Thymus (tissue), 11 donors: Measurements from ENCODE around the gene GPATCH8. TPM values are rescaled to one million over a fixed set of nuclear protein-coding genes. Genes with fewer than 3 reads are reported as not detected.
"Not testable (repeated sequence)": the region's sequence is repeated elsewhere in the genome, so short reads cannot be mapped to it uniquely, and the experiment has no call there.

ENCODE experiments used
- DNase-seq, 9 donors: peaks; one replicate each; pipeline ENCODE4 v3.0.0-alpha.2; 2013; ENCODE audit warnings: low spot score in 9 of 9, low read depth in 6 of 9, missing footprints in 1 of 9
- H3K27ac ChIP-seq, 2 donors: one replicate each; pipeline ENCODE4 v1.5.1; 2013; ENCODE audit warnings: control low read depth in 1 of 2, low read depth in 1 of 2, low read length in 1 of 2, mild to moderate bottlenecking in 1 of 2, moderate library complexity in 1 of 2
- H3K27me3 ChIP-seq, 2 donors: one replicate each; pipeline ENCODE4 v1.5.1; 2013; ENCODE audit warnings: low read length in 1 of 2; ENCODE audit not compliant: control insufficient read depth in 2 of 2, insufficient read depth in 1 of 2
- H3K36me3 ChIP-seq, 2 donors: one replicate each; pipeline ENCODE4 v1.5.1; 2013; ENCODE audit warnings: low read length in 1 of 2, mild to moderate bottlenecking in 1 of 2, moderate library complexity in 1 of 2; ENCODE audit not compliant: control insufficient read depth in 2 of 2, insufficient read depth in 2 of 2
- H3K4me1 ChIP-seq, 2 donors: one replicate each; pipeline ENCODE4 v1.5.1; 2013; ENCODE audit warnings: low read length in 2 of 2; ENCODE audit not compliant: control insufficient read depth in 2 of 2, insufficient read depth in 2 of 2
- H3K4me3 ChIP-seq, 2 donors: one replicate each; pipeline ENCODE4 v1.5.1; 2013; ENCODE audit warnings: low read length in 2 of 2, control low read depth in 1 of 2, mild to moderate bottlenecking in 1 of 2
- H3K9me3 ChIP-seq, 2 donors: one replicate each; pipeline ENCODE4 v1.5.1; 2013; ENCODE audit warnings: low read length in 1 of 2, mild to moderate bottlenecking in 1 of 2; ENCODE audit not compliant: control insufficient read depth in 2 of 2, insufficient read depth in 1 of 2
- WGBS: extraction: QIAGEN DNeasy Blood & Tissue Kit; methylation state at CpG from one replicate; pipeline ENCODE4 v1.1.7; 2013; 5-methylcytosine and 5-hydroxymethylcytosine counted together
- polyA plus RNA-seq: library from polyadenylated mRNA; stranded (reverse); fragments of 200-250 nt; gene quantifications from one replicate; pipeline ENCODE4 v1.2.3, GENCODE V29; 2013
- total RNA-seq: library from RNA; stranded (reverse); fragments of 120-200 nt; gene quantifications from one replicate; pipeline ENCODE4 v1.2.4, GENCODE V29; 2013
- donor health status: healthy.

The GPATCH8 gene
- total and polyA plus RNA-seq, 2 donors = 11.1 to 12.7 TPM

- H3K27me3 ChIP-seq, H3K4me1 ChIP-seq, DNase-seq, H3K36me3 ChIP-seq, H3K4me3 ChIP-seq, H3K27ac ChIP-seq, H3K9me3 ChIP-seq: not testable (repeated sequence)
- 95% methylated on average over 10 of the region's 10 CpGs for WGBS
These were observed 3.9 kb upstream of the GPATCH8 start for GRCh38 chr17:44506939-44507604.

- Histone ChIP-seq H3K4me1 (peaks cover 9 to 14% of the 10 kb centered on the region in 2 donors), H3K36me3 (no peaks in the 10 kb centered on the region), H3K9me3 (no peaks in the 10 kb centered on the region), H3K4me3 (peak overlapping the region; percentile 51 to 89), H3K27me3 (peaks cover 2 to 4% of the 10 kb centered on the region in 2 donors), H3K27ac (peak overlapping the region; percentile 86 to 89)
- peak in 1 of 9 donors; percentile 6 for DNase-seq
- WGBS = under 1% methylated on average over 25 of the region's 25 CpGs
These were observed 534 bp downstream of the GPATCH8 start for GRCh38 chr17:44502598-44503146.

DNA sequence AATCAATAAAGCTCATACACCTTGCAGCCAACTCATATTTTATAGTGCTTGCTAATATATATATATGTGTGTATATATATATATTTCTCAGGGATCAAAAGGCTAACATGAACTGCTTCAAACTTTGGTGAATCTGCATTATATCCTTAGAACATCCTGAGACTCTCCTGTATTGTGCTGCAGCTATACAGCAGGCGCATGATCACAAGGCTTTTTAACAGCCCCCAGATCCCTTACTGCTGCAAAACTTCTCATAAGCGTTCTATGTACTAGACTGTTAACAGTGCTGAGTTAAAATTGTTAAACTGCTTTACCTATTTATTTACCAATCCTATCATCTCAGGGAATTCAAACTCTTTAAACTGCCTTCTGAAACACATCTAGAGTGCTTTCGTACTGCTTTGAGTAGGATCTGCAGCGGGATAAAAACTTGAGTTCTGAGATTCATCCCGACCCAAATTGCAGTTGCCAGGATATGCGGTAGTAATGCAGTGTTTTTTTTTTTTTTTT, 1.3 kb downstream of the GPATCH8 start:
- DNase-seq = peak in 3 of 9 donors; percentile 12 to 33 (median 13)
- Histone ChIP-seq H3K9me3 (no peaks in the 10 kb centered on the region), H3K36me3 (no peaks in the 10 kb centered on the region), H3K27ac (no peak overlapping the region), H3K4me1 (peaks cover 9 to 14% of the 10 kb centered on the region in 2 donors), H3K27me3 (peaks cover 2 to 4% of the 10 kb centered on the region in 2 donors), H3K4me3 (peak overlapping the region; percentile 51 to 89)
- WGBS = 25% methylated on average over 6 of the region's 6 CpGs

DNA sequence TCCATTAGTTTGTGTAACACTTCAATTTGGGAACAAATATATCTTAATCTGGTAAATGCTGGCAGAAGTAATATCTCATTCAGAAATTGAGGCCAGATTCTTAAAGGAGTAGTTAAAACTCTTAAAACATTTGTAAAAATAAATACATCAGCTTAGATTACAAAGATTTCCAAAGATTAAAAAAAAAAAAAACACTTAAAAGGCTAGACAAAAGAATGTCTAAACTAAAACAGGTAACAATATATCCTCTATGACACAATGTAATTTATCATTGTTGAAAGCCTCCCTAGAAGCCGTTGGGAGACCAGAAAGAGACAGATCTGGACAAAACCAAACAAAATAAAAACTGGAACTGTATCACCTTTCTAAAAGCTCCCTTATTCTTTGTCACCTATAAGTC, 3.5 kb downstream of the GPATCH8 start:
- H3K27me3 ChIP-seq = no peaks in the 10 kb centered on the region

DNA sequence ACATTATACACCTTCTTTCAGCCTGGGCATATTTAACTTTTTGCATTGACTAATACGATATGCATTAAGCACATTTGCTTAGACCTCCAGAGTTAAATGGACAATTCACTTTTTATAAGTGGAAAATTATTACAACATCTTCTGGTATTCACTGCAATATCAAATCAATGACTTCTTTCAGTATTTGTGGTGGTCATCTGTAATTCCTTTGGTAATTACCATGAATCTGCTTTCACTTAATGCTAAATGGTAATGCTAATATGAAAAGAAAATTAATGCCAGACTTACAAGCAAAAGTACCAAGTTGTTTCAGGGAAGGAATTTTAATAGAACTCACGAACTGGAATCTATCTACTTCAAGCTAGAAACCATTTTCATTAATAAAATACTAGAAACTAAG, 6.4 kb downstream of the GPATCH8 start:
- 95% methylated on average over 2 of the region's 2 CpGs for WGBS
- no peak overlapping the region for H3K4me3 ChIP-seq
- H3K27ac ChIP-seq = no peak overlapping the region
- peaks cover under 1 to 6% of the 10 kb centered on the region in 2 donors for H3K4me1 ChIP-seq
- no peak for DNase-seq
- no peaks in the 10 kb centered on the region for H3K36me3 ChIP-seq
- H3K9me3 ChIP-seq = no peaks in the 10 kb centered on the region
- H3K27me3 ChIP-seq = no peaks in the 10 kb centered on the region

More for the DNA sequence above, 3.5 kb downstream of the GPATCH8 start:
- H3K9me3 ChIP-seq = no peaks in the 10 kb centered on the region
- H3K27ac ChIP-seq = no peak overlapping the region
- no peak overlapping the region for H3K4me3 ChIP-seq
- no peaks in the 10 kb centered on the region for H3K36me3 ChIP-seq
- no peak for DNase-seq
- 58% methylated on average over 1 of the region's 1 CpG for WGBS
- peaks cover 9 to 14% of the 10 kb centered on the region in 2 donors for H3K4me1 ChIP-seq

DNA sequence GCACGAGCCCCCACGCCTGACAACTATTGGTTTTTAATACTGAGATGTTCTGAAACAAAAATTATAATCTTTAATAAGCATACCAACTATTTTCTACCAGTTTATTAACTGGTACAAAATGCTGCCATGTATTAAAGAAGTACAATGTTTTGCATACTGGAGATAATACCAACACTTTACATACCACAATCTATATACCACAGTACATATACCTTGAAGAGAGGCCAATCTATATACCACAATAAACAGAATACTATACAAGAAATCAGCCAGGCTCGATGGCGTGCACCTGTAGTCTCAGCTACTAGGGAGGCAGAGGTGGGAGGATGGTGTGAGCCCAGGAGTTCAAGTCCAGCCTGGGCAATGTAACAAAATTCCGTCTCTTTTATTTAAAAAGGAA, 9.9 kb downstream of the GPATCH8 start:
- Histone ChIP-seq H3K4me3 (no peak overlapping the region), H3K9me3 (no peaks in the 10 kb centered on the region), H3K4me1 (no peaks in the 10 kb centered on the region), H3K27ac (no peak overlapping the region), H3K27me3 (no peaks in the 10 kb centered on the region), H3K36me3 (peaks cover 0 to 4% of the 10 kb centered on the region in 2 donors)
- DNase-seq = no peak
- WGBS = 98% methylated on average over 5 of the region's 5 CpGs

GRCh38 chr17:44492706-44493272, 10.4 kb downstream of the GPATCH8 start:
- WGBS = over 99% methylated on average over 2 of the region's 2 CpGs
- no peaks in the 10 kb centered on the region for H3K9me3 ChIP-seq
- H3K36me3 ChIP-seq = peaks cover 0 to 4% of the 10 kb centered on the region in 2 donors
- H3K4me3 ChIP-seq = no peak overlapping the region
- H3K27ac ChIP-seq = no peak overlapping the region
- no peak for DNase-seq
- no peaks in the 10 kb centered on the region for H3K4me1 ChIP-seq
- no peaks in the 10 kb centered on the region for H3K27me3 ChIP-seq

GRCh38 chr17:44489581-44489980, 13.6 kb downstream of the GPATCH8 start:
- no peak for DNase-seq
- no peaks in the 10 kb centered on the region for H3K9me3 ChIP-seq
- no peaks in the 10 kb centered on the region for H3K4me1 ChIP-seq
- H3K27me3 ChIP-seq = no peaks in the 10 kb centered on the region
- peaks cover 0 to 4% of the 10 kb centered on the region in 2 donors for H3K36me3 ChIP-seq
- no peak overlapping the region for H3K27ac ChIP-seq
- no peak overlapping the region for H3K4me3 ChIP-seq
- 95% methylated on average over 6 of the region's 6 CpGs for WGBS

GRCh38 chr17:44487170-44487569, 16.0 kb downstream of the GPATCH8 start:
- H3K9me3 ChIP-seq = no peaks in the 10 kb centered on the region
- no peak for DNase-seq
- H3K27me3 ChIP-seq = no peaks in the 10 kb centered on the region
- H3K4me3 ChIP-seq = no peak overlapping the region
- 99% methylated on average over 2 of the region's 2 CpGs for WGBS
- no peak overlapping the region for H3K27ac ChIP-seq
- H3K36me3 ChIP-seq = peaks cover 0 to 4% of the 10 kb centered on the region in 2 donors
- no peaks in the 10 kb centered on the region for H3K4me1 ChIP-seq
